ENCODE measurements around the gene TMEM147. TPM values are rescaled to one million over a fixed set of nuclear protein-coding genes. Genes with fewer than 3 reads are reported as not detected.

The TMEM147 gene
- total RNA-seq, 1 donor from 2014 or later = 75.2 TPM

DNA sequence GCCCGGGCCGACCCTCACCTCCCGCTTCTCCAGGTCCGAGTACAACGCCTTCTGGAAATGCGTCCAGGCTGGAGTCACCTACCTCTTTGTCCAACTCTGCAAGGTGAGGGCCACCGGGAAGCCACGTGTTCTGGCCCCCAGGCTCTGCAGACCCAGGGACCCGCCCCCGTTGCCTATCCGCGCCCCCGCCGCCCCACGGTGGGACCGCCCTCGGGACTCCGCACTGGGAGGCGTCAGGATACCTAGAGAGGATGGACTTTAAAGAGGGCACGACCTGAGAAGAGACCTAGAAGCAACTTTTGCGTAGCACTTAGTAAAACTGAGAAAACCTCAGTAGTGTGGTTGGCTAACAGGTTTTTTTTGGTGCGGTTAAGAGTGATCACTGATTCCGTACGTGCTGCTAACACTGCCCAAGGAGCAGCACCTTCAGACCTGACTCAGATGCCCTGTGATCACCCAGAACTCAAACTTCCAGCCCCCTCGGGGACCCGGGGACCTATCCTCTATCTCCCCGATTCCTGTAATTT is 492 bp downstream of the TMEM147 start:
- peak; percentile 20 to 51 for DNase-seq (ENCODE audit: low read depth in 2 of 2)

GRCh38 chr19:35546532-35546931 is 1.1 kb downstream of the TMEM147 start:
- no peak for DNase-seq (ENCODE audit: low read depth in 2 of 2)

GRCh38 chr19:35549174-35549788 is 3.9 kb downstream of the TMEM147 start:
- DNase-seq (ENCODE audit: low read depth in 2 of 2) = peak; percentile 73 to 82

DNA sequence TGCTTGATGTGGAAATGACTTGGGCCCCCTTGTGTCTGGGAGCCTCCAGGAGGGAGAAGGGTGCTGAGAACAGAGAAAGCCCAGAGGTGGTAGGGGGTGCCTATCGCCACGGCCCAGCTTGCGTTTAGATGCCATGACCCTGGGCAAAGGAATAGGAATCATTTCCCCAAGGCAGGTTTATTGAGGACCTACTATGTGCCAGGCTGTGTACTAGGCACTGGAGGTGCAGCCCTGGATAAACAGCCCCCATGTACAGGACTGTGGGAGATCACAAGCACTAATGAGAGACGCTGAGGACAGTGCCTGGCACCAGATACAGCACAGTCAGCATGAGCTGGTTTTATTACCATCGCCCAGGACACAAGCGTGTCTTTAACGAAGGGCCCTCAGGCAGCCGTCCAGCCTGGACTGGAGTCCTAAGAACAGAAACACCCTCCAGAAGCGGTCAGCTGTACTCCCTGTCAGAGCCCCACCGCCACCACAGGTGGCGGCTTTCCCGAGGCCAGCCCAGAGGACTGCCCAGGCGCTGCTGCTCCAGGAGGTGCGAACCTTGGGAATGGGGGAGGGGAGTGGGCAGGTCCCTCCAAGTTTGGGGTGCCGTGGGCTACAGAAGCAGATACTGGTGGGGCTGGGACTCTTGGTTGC is 4.6 kb downstream of the TMEM147 start:
- no peak for DNase-seq (ENCODE audit: low read depth in 2 of 2)

GRCh38 chr19:35551091-35551810 is 5.8 kb downstream of the TMEM147 start:
- DNase-seq (ENCODE audit: low read depth in 2 of 2) = no peak

- DNase-seq (ENCODE audit: low read depth in 2 of 2) = no peak
Measured at GRCh38 chr19:35552534-35553384, 7.3 kb downstream of the TMEM147 start.

GRCh38 chr19:35553385-35554000 is 8.1 kb downstream of the TMEM147 start:
- no peak for DNase-seq (ENCODE audit: low read depth in 2 of 2)

- DNase-seq (ENCODE audit: low read depth in 2 of 2) = no peak
Measured at GRCh38 chr19:35554076-35554475, 8.7 kb downstream of the TMEM147 start.

GRCh38 chr19:35555301-35556005 is 10.0 kb downstream of the TMEM147 start:
- peak; percentile 33 to 38 for DNase-seq (ENCODE audit: low read depth in 2 of 2)

- no peak for DNase-seq (ENCODE audit: low read depth in 2 of 2)
Measured at GRCh38 chr19:35556025-35556590, 10.7 kb downstream of the TMEM147 start.

DNA sequence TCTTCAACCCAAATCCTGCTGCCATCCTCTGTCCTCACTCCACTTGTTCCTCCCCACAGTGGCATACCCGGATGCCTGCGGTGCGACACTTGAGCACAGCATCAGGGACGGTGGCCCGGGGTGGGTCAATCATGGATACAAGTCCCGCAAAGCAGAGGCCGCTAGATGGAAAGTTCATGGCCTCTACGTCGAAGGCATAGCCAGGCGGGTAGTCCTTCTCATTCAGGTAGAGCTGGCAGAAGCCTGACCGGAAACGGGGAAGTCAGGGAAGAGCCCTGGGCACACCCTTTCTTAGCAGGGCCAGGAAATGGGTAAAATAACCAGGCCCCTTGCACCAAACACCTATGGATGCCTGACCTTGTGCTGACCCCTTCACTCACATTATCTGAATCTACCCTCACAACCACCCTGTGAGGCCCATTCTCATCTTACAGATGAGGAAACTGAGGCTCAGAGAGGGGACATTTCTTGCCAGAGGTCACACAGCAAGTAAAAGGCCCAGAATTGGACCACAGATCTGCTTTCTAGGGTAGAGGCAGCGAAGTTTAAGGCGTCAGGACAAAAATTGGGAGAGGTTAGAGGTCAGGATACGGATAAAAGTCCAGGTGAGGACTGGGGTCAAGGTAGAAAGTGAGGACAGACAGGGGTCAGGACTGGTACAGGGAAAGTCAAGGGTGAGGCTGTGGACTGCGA is 11.6 kb downstream of the TMEM147 start:
- DNase-seq (ENCODE audit: low read depth in 2 of 2) = no peak

- DNase-seq (ENCODE audit: low read depth in 2 of 2) = peak; percentile 42 to 61
Measured at GRCh38 chr19:35557539-35558399, 12.3 kb downstream of the TMEM147 start.

- no peak for DNase-seq (ENCODE audit: low read depth in 2 of 2)
Measured at GRCh38 chr19:35558400-35559280, 13.2 kb downstream of the TMEM147 start.

DNA sequence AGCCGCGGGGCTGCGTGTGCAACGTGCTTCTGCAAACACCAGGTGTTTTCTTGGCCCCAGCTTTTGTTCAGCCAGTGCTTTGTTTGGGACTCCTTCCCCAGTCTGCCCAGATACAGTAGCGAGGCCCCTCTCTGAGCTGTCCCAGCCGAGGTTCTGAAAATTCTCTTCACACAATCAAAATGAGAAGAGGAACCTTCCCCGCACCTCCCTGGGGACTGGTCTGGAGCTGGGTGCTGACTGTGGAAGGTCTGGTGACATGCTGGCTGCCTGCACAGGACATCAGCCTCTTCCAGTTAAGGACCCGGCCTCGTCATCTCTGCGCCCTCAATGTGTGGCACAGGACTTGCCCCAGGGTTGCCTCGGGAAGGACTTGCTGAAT is 13.8 kb downstream of the TMEM147 start:
- DNase-seq (ENCODE audit: low read depth in 2 of 2) = no peak

DNA sequence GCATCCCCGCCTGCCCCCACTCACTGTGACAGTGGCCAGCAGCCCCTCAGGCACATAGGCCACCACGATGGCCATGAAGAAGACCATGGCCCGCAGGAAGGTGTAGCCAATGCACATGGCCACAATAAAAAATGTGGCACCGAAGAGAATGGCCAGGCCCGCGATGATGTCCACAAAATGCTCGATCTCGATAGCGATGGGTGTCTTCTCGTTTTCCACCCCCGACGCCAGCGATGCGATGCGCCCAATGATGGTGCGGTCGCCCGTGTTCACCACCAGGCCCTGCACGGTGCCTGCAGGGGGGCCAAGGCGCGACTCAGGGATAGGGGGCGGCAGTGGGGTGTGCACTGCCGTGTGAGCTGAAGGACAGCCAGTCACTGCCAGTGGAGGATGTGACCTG is 14.4 kb downstream of the TMEM147 start:
- DNase-seq (ENCODE audit: low read depth in 2 of 2) = no peak

- DNase-seq (ENCODE audit: low read depth in 2 of 2) = no peak
Measured at GRCh38 chr19:35560271-35560670, 14.8 kb downstream of the TMEM147 start.

DNA sequence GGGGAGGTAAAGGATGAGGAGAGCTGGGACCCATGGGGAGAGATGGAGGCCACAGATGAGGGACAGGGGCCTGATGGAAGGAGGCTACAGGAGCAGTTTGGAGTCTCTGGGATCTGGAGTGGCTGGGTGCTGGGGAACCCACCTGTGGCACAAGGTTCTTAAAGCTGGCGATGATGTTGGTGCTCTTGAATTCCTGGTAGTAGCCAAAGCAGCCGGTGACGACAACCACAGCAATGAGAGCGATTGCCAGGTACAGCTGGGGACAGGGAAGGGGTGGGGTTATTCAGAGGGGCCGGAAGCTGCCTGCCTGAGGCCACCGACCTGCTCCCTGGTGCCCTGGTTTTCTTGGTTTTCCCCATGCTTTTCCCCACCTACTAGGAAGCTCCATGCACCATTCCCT is 15.3 kb downstream of the TMEM147 start:
- no peak for DNase-seq (ENCODE audit: low read depth in 2 of 2)

DNA sequence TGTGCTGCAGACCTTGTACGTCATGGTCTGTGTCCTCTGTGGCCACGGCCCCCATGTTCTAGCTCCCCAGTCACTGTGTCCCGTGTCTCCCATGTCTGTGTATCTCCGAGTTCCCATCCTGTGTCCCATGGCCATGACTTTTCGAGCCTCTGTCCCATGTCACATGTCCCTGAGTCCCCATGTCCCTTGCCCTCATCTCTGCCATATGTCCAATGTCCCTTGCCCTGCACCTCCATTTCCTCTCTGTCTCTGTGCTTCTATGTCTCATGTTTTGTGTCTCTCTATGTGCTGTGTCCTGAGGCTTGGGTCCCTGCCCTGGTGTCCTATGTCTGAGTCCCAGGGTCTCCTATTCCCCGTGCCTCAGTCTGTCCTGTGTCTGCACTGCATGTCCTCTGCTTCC is 16.0 kb downstream of the TMEM147 start:
- no peak for DNase-seq (ENCODE audit: low read depth in 2 of 2)

Measured in lung microvascular endothelial cell (primary cell).